Sigmoid colon (tissue), 7 donors: ENCODE results near the gene SETDB2. TPM values are rescaled to one million over a fixed set of nuclear protein-coding genes. Genes with fewer than 3 reads are reported as not detected.

Source experiments
- DNase-seq: peaks from one replicate; pipeline ENCODE4 v3.0.0-alpha.2; 2019
- H3K27ac ChIP-seq, 4 donors: fragments of 200-600 bp; sonication (generic); one replicate each; pipeline ENCODE4 v1.5.1; 2016 to 2019; ENCODE audit warnings: mild to moderate bottlenecking in 1 of 4
- H3K27me3 ChIP-seq, 3 donors: fragments of 200-600 bp; sonication (generic); one replicate each; pipeline ENCODE4 v1.5.1; 2019; ENCODE audit warnings: mild to moderate bottlenecking in 1 of 3
- H3K36me3 ChIP-seq, 4 donors: fragments of 200-600 bp; sonication (generic); one replicate each; pipeline ENCODE4 v1.5.1; 2016 to 2019
- H3K4me1 ChIP-seq, 4 donors: fragments of 200-600 bp; sonication (generic); one replicate each; pipeline ENCODE4 v1.5.1; 2017 to 2019
- H3K4me3 ChIP-seq, 4 donors: fragments of 200-600 bp; sonication (generic); one replicate each; pipeline ENCODE4 v1.5.1; 2017 to 2019; ENCODE audit warnings: mild to moderate bottlenecking in 2 of 4, moderate library complexity in 1 of 4
- H3K9me3 ChIP-seq, 4 donors: fragments of 200-600 bp in 3 of 4; sonication (generic) in 3 of 4; one replicate each; pipeline versions ENCODE4 v1.5.1 to v1.6.1; 2013 to 2019
- EP300 ChIP-seq, 4 donors: sonication (generic); formaldehyde crosslinking; IDR thresholded peaks; one replicate each; pipeline ENCODE4 v1.6.1; 2017; ENCODE audit warnings: antibody characterized with exemption in 4 of 4
- POLR2A ChIP-seq, 2 donors: fragments of 450-650 bp; IDR thresholded peaks; one replicate each; pipeline ENCODE4 v1.6.1; 2016; ENCODE audit warnings: antibody characterized with exemption in 2 of 2, mild to moderate bottlenecking in 2 of 2, moderate library complexity in 2 of 2
- POLR2AphosphoS5 ChIP-seq, 4 donors: sonication (generic); formaldehyde crosslinking; IDR thresholded peaks; one replicate each; pipeline ENCODE4 v1.6.1; 2017; ENCODE audit warnings: antibody characterized with exemption in 4 of 4
- WGBS, 2 donors: extraction: QIAGEN DNeasy Blood & Tissue Kit; methylation state at CpG; one replicate each; pipeline ENCODE4 v1.1.7; 2013; 5-methylcytosine and 5-hydroxymethylcytosine counted together
- intact Hi-C: fragments of 100-400 bp; cut with DNase I; formaldehyde crosslinking; loops from one replicate; pipeline ENCODE4 v1.15.1; 2023
- polyA plus RNA-seq, 3 donors: library from polyadenylated mRNA; stranded (reverse); fragments of 200-250 nt; gene quantifications; one replicate each; pipeline ENCODE4 v1.2.3, GENCODE V29; 2013
- total RNA-seq, 4 donors: library from RNA; depleted of rRNA; stranded (reverse); fragments of >200 nt; gene quantifications; one replicate each; pipeline ENCODE4 v1.1.0, GENCODE V29; 2016
- TF ChIP-seq, protein P1 (sequence below), 4 experiments: fragments of 450-650 bp in 3 of 4; fragments of 200-600 bp in 1 of 4; IDR thresholded peaks; one replicate each; pipeline ENCODE4 v1.5.1; 2016 to 2019; ENCODE audit warnings: antibody characterized with exemption in 4 of 4, mild to moderate bottlenecking in 3 of 4, moderate library complexity in 2 of 4
- donor health status: healthy with polysubstance abuse.
- donor health status: Bipolar disorder and iron deficiency.
- donor health status: healthy.

The SETDB2 gene
- total and polyA plus RNA-seq, 7 donors, result 3.6 to 12.5 (median 7.5) TPM

GRCh38 chr13:49436890-49437289, 7.2 kb upstream of the SETDB2 start:
- 44 to 59% methylated on average over 3 of the region's 3 CpGs for WGBS, 2 donors
- TF ChIP-seq, protein P1, sequence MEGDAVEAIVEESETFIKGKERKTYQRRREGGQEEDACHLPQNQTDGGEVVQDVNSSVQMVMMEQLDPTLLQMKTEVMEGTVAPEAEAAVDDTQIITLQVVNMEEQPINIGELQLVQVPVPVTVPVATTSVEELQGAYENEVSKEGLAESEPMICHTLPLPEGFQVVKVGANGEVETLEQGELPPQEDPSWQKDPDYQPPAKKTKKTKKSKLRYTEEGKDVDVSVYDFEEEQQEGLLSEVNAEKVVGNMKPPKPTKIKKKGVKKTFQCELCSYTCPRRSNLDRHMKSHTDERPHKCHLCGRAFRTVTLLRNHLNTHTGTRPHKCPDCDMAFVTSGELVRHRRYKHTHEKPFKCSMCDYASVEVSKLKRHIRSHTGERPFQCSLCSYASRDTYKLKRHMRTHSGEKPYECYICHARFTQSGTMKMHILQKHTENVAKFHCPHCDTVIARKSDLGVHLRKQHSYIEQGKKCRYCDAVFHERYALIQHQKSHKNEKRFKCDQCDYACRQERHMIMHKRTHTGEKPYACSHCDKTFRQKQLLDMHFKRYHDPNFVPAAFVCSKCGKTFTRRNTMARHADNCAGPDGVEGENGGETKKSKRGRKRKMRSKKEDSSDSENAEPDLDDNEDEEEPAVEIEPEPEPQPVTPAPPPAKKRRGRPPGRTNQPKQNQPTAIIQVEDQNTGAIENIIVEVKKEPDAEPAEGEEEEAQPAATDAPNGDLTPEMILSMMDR (IDR thresholded peaks at IDR 0.05), result peak in 3 of 4 experiments; percentile 19 to 29 (median 21)
- no peak for TF ChIP-seq POLR2AphosphoS5 (IDR thresholded peaks at IDR 0.05)
- H3K27me3 ChIP-seq, result no peaks in the 10 kb centered on the region
- H3K4me1 ChIP-seq, result peaks cover 0 to 15% (median 6%) of the 10 kb centered on the region in 4 donors
- H3K4me3 ChIP-seq, result no peak overlapping the region
- H3K36me3 ChIP-seq, result peaks cover 0 to 20% (median 3%) of the 10 kb centered on the region in 4 donors
- intact Hi-C loops, result loop anchor here (1.0 to 5.0 kb wide), 2 partner anchors 135 to 190 kb away; partner anchors contain the start of gene CDADC1
- no peaks in the 10 kb centered on the region for H3K9me3 ChIP-seq
- peak; percentile 77 for DNase-seq
- peak overlapping the region; percentile 37 to 44 (median 42) for H3K27ac ChIP-seq

DNA sequence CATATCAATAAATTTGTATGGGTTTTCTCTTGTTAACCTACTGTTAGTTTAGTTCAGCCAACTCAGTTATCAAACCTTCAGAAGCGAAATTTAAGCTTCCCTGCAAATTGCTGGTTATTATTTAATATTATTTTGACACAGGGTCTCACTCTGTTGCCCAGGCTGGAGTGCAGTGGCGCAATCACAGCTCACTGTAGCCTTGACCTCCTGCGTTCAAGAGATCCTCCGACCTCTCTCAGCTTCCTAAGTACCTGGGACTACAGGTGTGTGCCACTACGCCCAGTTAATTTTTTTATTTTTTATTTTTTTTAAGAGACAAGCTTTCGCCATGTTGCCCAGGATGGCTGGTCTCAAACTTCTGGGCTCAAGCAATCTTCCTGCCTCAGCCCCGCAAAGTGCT, 6.4 kb upstream of the SETDB2 start:
- 87 to 92% methylated on average over 7 of the region's 7 CpGs for WGBS, 2 donors
- H3K36me3 ChIP-seq, result peaks cover 0 to 11% (median 0%) of the 10 kb centered on the region in 4 donors
- no peaks in the 10 kb centered on the region for H3K27me3 ChIP-seq
- no peaks in the 10 kb centered on the region for H3K9me3 ChIP-seq
- no peak overlapping the region for H3K4me3 ChIP-seq
- peaks cover 0 to 16% (median 6%) of the 10 kb centered on the region in 4 donors for H3K4me1 ChIP-seq
- peak overlapping the region in 3 of 4 donors; percentile 8 to 44 (median 44) for H3K27ac ChIP-seq
- no peak for DNase-seq
- intact Hi-C loops, result loop anchor here (1.0 to 5.0 kb wide), 2 partner anchors 135 to 190 kb away; partner anchors contain the start of gene CDADC1
- TF ChIP-seq POLR2AphosphoS5 (IDR thresholded peaks at IDR 0.05), result no peak
- TF ChIP-seq, protein P1 (IDR thresholded peaks at IDR 0.05), result no peak

DNA sequence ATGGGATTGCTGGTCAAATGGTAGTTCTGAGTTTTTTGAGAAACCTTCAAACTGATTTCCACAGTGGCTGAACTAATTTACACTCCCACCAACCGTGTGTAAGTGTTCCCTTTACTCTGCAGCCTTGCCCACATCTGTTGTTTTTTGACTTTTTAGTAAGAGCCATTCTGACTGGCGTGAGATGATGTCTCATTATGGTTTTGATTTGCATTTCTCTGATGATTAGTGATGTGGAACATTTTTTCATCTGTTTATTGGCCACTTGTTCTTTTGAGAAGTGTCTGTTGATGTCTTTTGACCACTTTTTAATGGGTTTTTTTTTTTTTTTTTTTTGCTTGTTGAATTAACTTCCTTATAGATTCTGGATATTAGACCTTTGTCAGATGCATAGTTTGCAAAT, 4.5 kb upstream of the SETDB2 start:
- Histone ChIP-seq H3K9me3 (no peaks in the 10 kb centered on the region), H3K27ac (no peak overlapping the region), H3K36me3 (no peaks in the 10 kb centered on the region), H3K4me1 (peaks cover 0 to 21% (median 11%) of the 10 kb centered on the region in 4 donors), H3K27me3 (no peaks in the 10 kb centered on the region), H3K4me3 (no peak overlapping the region)
- WGBS, 2 donors, result 69 to 84% methylated on average over 2 of the region's 2 CpGs
- no peak for DNase-seq
- no peak for TF ChIP-seq POLR2AphosphoS5 (IDR thresholded peaks at IDR 0.05)
- TF ChIP-seq, protein P1 (IDR thresholded peaks at IDR 0.05), result no peak
- no peak for TF ChIP-seq EP300 (IDR thresholded peaks at IDR 0.05)
- TF ChIP-seq POLR2A (IDR thresholded peaks at IDR 0.05), result no peak
- intact Hi-C loops, result loop anchor here (5.0 to 10.0 kb wide), 4 partner anchors 192 to 855 kb away; partner anchors contain the start of genes CDADC1 and KPNA3

- Histone ChIP-seq H3K36me3 (no peaks in the 10 kb centered on the region), H3K4me1 (peaks cover 0 to 27% (median 22%) of the 10 kb centered on the region in 4 donors), H3K4me3 (no peak overlapping the region), H3K27me3 (no peaks in the 10 kb centered on the region), H3K27ac (no peak overlapping the region), H3K9me3 (no peaks in the 10 kb centered on the region)
- DNase-seq, result no peak
- TF ChIP-seq EP300 (IDR thresholded peaks at IDR 0.05) (no peak), POLR2A (IDR thresholded peaks at IDR 0.05) (no peak), POLR2AphosphoS5 (IDR thresholded peaks at IDR 0.05) (no peak)
- TF ChIP-seq, protein P1 (IDR thresholded peaks at IDR 0.05), result no peak
- intact Hi-C loops, result loop anchor here (5.0 to 10.0 kb wide), 3 partner anchors 327 to 857 kb away; partner anchors contain the start of gene KPNA3
- WGBS, 2 donors, result 96% methylated on average over 3 of the region's 3 CpGs
Measured at GRCh38 chr13:49441312-49441711, 2.8 kb upstream of the SETDB2 start.

DNA sequence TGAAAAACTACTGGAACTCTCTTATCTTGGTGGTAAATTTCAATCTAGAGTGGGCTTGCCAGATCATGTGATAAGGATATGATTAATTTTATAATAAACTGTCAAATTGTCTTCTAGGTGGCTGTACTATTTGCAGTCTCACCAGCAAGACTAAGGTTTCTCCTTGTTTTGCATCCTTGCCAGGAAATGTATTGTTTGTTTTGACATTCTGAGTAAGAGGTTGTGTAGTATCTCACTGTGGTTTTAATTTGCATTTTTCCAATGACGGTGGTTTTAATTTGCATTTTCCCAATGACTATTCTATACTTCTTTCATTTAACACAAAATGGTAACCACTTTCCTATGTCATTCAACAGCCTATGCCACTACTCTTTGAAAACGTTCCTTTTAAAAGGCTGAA, 2.2 kb upstream of the SETDB2 start:
- Histone ChIP-seq H3K36me3 (no peaks in the 10 kb centered on the region), H3K9me3 (no peaks in the 10 kb centered on the region), H3K4me1 (peaks cover 0 to 28% (median 24%) of the 10 kb centered on the region in 4 donors), H3K27me3 (no peaks in the 10 kb centered on the region), H3K4me3 (no peak overlapping the region), H3K27ac (no peak overlapping the region)
- DNase-seq, result no peak
- intact Hi-C loops, result loop anchor here (5.0 to 10.0 kb wide), 3 partner anchors 327 to 857 kb away; partner anchors contain the start of gene KPNA3
- 82 to 86% methylated on average over 2 of the region's 2 CpGs for WGBS, 2 donors
- TF ChIP-seq EP300 (IDR thresholded peaks at IDR 0.05) (no peak), POLR2A (IDR thresholded peaks at IDR 0.05) (no peak), POLR2AphosphoS5 (IDR thresholded peaks at IDR 0.05) (no peak)
- TF ChIP-seq, protein P1 (IDR thresholded peaks at IDR 0.05), result no peak
